Panc1 (cell line): ENCODE data around the gene TIGIT.

Experiments used
- CTCF ChIP-seq: fragments of 450-650 bp; IDR thresholded peaks from 2 replicates; pipeline ENCODE4 v1.5.1; 2017; ENCODE audit warnings: mild to moderate bottlenecking
- REST ChIP-seq, 2 experiments: IDR thresholded peaks; 2 replicates each; pipeline ENCODE4 v1.6.1; 2011 to 2012; ENCODE audit warnings: low read depth in 2 of 2, control low read depth in 1 of 2, low read length in 1 of 2, mild to moderate bottlenecking in 1 of 2, moderate library complexity in 1 of 2; ENCODE audit not compliant: insufficient read depth in 1 of 2

GRCh38 chr3:114293838-114294535 is at the start of gene TIGIT:
- TF ChIP-seq CTCF (no peak), REST (IDR thresholded peaks at IDR 0.05; ENCODE audit: insufficient read depth in 1 of 2, low read depth in 2 of 2, low read length in 1 of 2) (no peak)
